Right lobe of liver (tissue), 6 donors: ENCODE measurements around the gene SLC6A9. TPM values are rescaled to one million over a fixed set of nuclear protein-coding genes. Genes with fewer than 3 reads are reported as not detected.

ENCODE experiments used
- ATAC-seq, 4 donors: fragments of 200-7000 bp; cut with Tn5 transposase; one replicate each; pipeline ENCODE4 v1.9.1; 2020; ENCODE audit warnings: mild to moderate bottlenecking in 4 of 4, moderate library complexity in 4 of 4
- DNase-seq, 3 donors: peaks; one replicate each; pipeline ENCODE4 v3.0.0-alpha.2; 2020
- H3K27ac ChIP-seq, 3 donors: fragments of 200-600 bp; one replicate each; pipeline ENCODE4 v1.8.0; 2022
- H3K27me3 ChIP-seq, 2 donors: fragments of 200-600 bp; one replicate each; pipeline ENCODE4 v1.8.0; 2022
- H3K36me3 ChIP-seq, 4 donors: fragments of 200-600 bp; sonication (generic) in 1 of 4; one replicate each; pipeline versions ENCODE4 v1.5.1 to v1.8.0; 2017 to 2022; ENCODE audit warnings: control low read depth in 1 of 4
- H3K4me1 ChIP-seq, 4 donors: fragments of 200-600 bp; sonication (generic) in 1 of 4; one replicate each; pipeline versions ENCODE4 v1.5.1 to v1.8.0; 2017 to 2022; ENCODE audit warnings: control low read depth in 1 of 4
- H3K4me3 ChIP-seq, 3 donors: fragments of 200-600 bp; one replicate each; pipeline ENCODE4 v1.8.0; 2022
- H3K9me3 ChIP-seq, 4 donors: fragments of 200-600 bp; sonication (generic) in 1 of 4; one replicate each; pipeline versions ENCODE4 v1.5.1 to v1.8.0; 2017 to 2022; ENCODE audit warnings: control low read depth in 1 of 4
- POLR2A ChIP-seq: fragments of 450-650 bp; IDR thresholded peaks from one replicate; pipeline ENCODE4 v1.6.1; 2017; ENCODE audit warnings: antibody characterized with exemption, mild to moderate bottlenecking
- WGBS: methylation state at CpG from one replicate; pipeline ENCODE4 v1.1.6; 2018; ENCODE audit warnings: low coverage, low lambda C conversion rate; ENCODE audit not compliant: insufficient coverage; ENCODE audit errors: missing lambda C conversion rate; 5-methylcytosine and 5-hydroxymethylcytosine counted together
- intact Hi-C, 2 donors: fragments of 100-400 bp; cut with DNase I; formaldehyde crosslinking; loops; one replicate each; pipeline versions ENCODE4 v1.11.2 to v1.14.1; 2022
- total RNA-seq, 6 experiments: library from RNA; depleted of rRNA in 2 of 6; stranded (reverse); fragments of >200 nt in 2 of 6; fragmentation: NEBNext Ultra II Directional in 3 of 6; extraction: Animal tissue kit (Norgen Biotek cat#: 25700) in 3 of 6; gene quantifications; one replicate each; pipeline versions ENCODE4 v1.1.0 to v1.2.4, GENCODE V29; 2016 to 2023
- TF ChIP-seq, protein P1 (sequence below), 4 donors: fragments of 200-600 bp in 3 of 4; fragments of 450-650 bp in 1 of 4; IDR thresholded peaks; one replicate each; pipeline versions ENCODE4 v1.5.1 to v1.8.0; 2016 to 2022; ENCODE audit warnings: antibody characterized with exemption in 4 of 4, mild to moderate bottlenecking in 2 of 4
- donor health status: DM: no; HTN: yes; CAD: no.
- donor health status: DM: no; HTN: no; CAD: no.
- donor health status: DM: no; HTN: no; CAD: no.
- donor health status: DM: no; HTN: yes; CAD: no.
- donor health status: DM: no; HTN: yes; CAD: no.

Gene SLC6A9
- total RNA-seq, 6 experiments from 2014 or later, result 0.78 to 2.2 (median 1.9) TPM

DNA sequence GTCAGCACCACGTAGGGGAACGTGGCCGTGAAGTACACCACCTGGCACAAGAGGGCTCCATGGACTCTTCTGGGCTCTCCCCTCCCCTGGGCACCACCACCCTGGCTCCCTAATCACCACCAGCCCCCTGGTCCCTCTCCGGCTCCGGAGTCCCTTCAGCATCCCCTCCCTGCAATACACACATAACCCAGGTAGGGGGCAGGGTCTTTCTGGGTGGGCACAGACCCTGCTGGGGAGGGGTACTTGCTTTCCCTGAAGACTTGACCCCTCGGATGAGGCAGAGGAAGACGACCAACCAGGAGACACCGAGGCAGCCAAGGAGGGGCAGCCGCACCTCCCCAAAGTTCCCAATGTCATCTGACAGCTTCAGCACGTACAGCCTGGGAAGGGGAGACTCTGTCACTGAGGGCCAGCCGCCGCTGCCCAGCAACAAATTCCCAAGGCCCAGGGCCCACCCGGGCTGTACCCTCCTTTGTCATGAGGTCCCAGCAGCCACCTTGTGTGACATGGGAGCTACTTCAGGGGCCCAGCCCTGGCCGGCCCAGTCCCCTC lies 28.6 kb downstream of the SLC6A9 start:
- intact Hi-C loops, result loop anchor here (5.0 kb wide), 1 partner anchor 35 kb away; no protein-coding TSS in a partner anchor
- DNase-seq (no peak), ATAC-seq (no peak)
- Histone ChIP-seq H3K4me3 (no peak overlapping the region), H3K9me3 (no peaks in the 10 kb centered on the region), H3K27ac (no peak overlapping the region), H3K4me1 (no peaks in the 10 kb centered on the region), H3K27me3 (no peaks in the 10 kb centered on the region), H3K36me3 (no peaks in the 10 kb centered on the region)
- 20% methylated on average over 1 of the region's 14 CpGs for WGBS
- TF ChIP-seq, protein P1, sequence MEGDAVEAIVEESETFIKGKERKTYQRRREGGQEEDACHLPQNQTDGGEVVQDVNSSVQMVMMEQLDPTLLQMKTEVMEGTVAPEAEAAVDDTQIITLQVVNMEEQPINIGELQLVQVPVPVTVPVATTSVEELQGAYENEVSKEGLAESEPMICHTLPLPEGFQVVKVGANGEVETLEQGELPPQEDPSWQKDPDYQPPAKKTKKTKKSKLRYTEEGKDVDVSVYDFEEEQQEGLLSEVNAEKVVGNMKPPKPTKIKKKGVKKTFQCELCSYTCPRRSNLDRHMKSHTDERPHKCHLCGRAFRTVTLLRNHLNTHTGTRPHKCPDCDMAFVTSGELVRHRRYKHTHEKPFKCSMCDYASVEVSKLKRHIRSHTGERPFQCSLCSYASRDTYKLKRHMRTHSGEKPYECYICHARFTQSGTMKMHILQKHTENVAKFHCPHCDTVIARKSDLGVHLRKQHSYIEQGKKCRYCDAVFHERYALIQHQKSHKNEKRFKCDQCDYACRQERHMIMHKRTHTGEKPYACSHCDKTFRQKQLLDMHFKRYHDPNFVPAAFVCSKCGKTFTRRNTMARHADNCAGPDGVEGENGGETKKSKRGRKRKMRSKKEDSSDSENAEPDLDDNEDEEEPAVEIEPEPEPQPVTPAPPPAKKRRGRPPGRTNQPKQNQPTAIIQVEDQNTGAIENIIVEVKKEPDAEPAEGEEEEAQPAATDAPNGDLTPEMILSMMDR (IDR thresholded peaks at IDR 0.05), result no peak
- TF ChIP-seq POLR2A, result no peak

GRCh38 chr1:44002165-44002564 lies 29.1 kb downstream of the SLC6A9 start:
- no peaks in the 10 kb centered on the region for H3K36me3 ChIP-seq
- intact Hi-C loops, result loop anchor here (5.0 kb wide), 1 partner anchor 35 kb away; no protein-coding TSS in a partner anchor
- H3K27ac ChIP-seq, result no peak overlapping the region
- no peaks in the 10 kb centered on the region for H3K27me3 ChIP-seq
- no peak for TF ChIP-seq POLR2A
- TF ChIP-seq, protein P1 (IDR thresholded peaks at IDR 0.05), result no peak
- no peak for DNase-seq
- H3K4me1 ChIP-seq, result no peaks in the 10 kb centered on the region
- ATAC-seq, result no peak
- H3K4me3 ChIP-seq, result no peak overlapping the region
- no CpG with 5 or more reads among the region's 8 CpGs for WGBS
- no peaks in the 10 kb centered on the region for H3K9me3 ChIP-seq

DNA sequence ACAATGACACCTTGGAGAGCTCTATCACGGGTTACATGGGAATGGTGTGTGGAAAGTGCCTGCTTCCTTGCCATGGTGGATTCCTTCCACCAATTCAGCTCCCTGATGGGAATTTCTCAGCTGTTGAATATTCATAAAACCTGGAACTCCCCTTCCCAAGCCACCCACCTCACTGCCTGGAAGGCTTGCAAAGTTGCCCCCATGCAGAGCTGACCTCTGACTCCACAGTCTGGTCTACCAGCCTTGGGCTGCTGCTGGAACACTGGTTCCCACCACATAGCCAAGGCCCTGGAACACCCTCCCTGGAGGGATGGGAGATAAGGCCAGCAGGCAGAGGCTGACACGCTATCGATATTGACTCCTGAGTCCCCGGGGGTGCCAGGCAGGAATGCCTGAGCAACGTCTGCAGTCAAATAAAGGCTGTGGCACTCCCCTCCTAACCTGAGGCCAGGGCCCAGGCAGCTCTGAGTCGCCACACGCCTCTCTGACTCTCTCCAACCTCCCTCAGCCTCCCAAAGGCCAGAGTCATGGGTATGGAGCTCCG lies 31.1 kb downstream of the SLC6A9 start:
- ATAC-seq (no peak), DNase-seq (no peak)
- 71% methylated on average over 1 of the region's 8 CpGs for WGBS
- Histone ChIP-seq H3K4me1 (no peaks in the 10 kb centered on the region), H3K4me3 (no peak overlapping the region), H3K27me3 (no peaks in the 10 kb centered on the region), H3K36me3 (no peaks in the 10 kb centered on the region), H3K27ac (no peak overlapping the region), H3K9me3 (no peaks in the 10 kb centered on the region)
- intact Hi-C loops, result loop anchor here (5.0 kb wide), 1 partner anchor 37 kb away; no protein-coding TSS in a partner anchor
- no peak for TF ChIP-seq POLR2A
- TF ChIP-seq, protein P1 (IDR thresholded peaks at IDR 0.05), result no peak

DNA sequence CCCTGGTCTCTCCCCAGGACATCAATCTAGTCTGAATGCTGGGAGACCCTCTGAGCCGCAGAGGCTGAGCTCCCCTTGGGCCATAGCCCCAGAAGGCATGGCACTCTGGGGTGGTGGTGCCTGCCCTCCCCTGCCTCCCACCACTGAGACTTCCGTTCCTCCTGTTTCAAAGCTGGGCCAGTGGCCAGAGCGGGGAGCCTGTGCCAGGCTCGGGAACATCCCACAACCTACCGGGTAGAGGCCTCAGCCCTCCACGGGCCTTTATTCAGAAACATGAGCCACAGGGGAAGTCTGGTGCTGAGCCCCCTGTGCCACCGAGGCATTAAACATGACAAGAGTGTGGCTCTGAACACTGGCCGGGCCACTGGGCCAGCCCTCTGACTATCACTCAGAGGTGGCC lies 31.8 kb downstream of the SLC6A9 start:
- WGBS, result 83% methylated on average over 1 of the region's 8 CpGs
- Histone ChIP-seq H3K36me3 (no peaks in the 10 kb centered on the region), H3K9me3 (no peaks in the 10 kb centered on the region), H3K27ac (no peak overlapping the region), H3K4me1 (no peaks in the 10 kb centered on the region), H3K27me3 (no peaks in the 10 kb centered on the region), H3K4me3 (no peak overlapping the region)
- intact Hi-C loops, result no loop called here
- ATAC-seq (no peak), DNase-seq (no peak)
- TF ChIP-seq POLR2A, result no peak
- TF ChIP-seq, protein P1 (IDR thresholded peaks at IDR 0.05), result no peak
